NT2/D1 (cell line): Measurements from ENCODE around the gene KLHDC7A.

Experiments used
- SUZ12 ChIP-seq: IDR thresholded peaks from 2 replicates; pipeline ENCODE4 v1.6.1; 2011; ENCODE audit not compliant: insufficient read length, insufficient read depth; ENCODE audit errors: extremely low read depth
- YY1 ChIP-seq: IDR thresholded peaks from 2 replicates; pipeline ENCODE4 v1.6.1; 2011; ENCODE audit not compliant: insufficient read length, insufficient read depth

- TF ChIP-seq YY1 (no peak), SUZ12 (no peak)
Observed at GRCh38 chr1:18531503-18531845, 50.7 kb downstream of the KLHDC7A start.
